ENCODE data around the gene AP2A2. TPM values are rescaled to one million over a fixed set of nuclear protein-coding genes. Genes with fewer than 3 reads are reported as not detected.
A peak's percentile ranks its signal among the peaks of the same experiment; 100 is the strongest.

Gene AP2A2
- polyA plus RNA-seq, 1 experiment, result 76.5 TPM

- Histone ChIP-seq H3K4me3 (ENCODE audit: low read depth, low read length) (no peak overlapping the region), H3K36me3 (ENCODE audit: control insufficient read depth, insufficient read depth, low read length) (peaks cover 2% of the 10 kb centered on the region; the same call in 1 of the 2 replicates), H3K27me3 (ENCODE audit: control insufficient read depth, insufficient read depth, low read length) (no peaks in the 10 kb centered on the region)
- POLR2A ChIA-PET, result interaction anchor here (0.7 kb wide), 1 partner anchor 31 kb away, joined by 3 read pairs; no protein-coding TSS in a partner anchor
- no peak for DNase-seq (ENCODE audit: low read depth)
- CTCF ChIA-PET, result interaction anchor here (1.0 kb wide), 1 partner anchor 106 kb away, joined by 3 read pairs; no protein-coding TSS in a partner anchor
- TF ChIP-seq CTCF (IDR thresholded peaks at IDR 0.05; ENCODE audit: insufficient read depth, low read depth, low read length), result peak; percentile 18; the same call in 1 of the 2 replicates
Measured at GRCh38 chr11:944711-945470, 19.2 kb downstream of the AP2A2 start.

GRCh38 chr11:945986-946385 is 20.3 kb downstream of the AP2A2 start:
- H3K36me3 ChIP-seq (ENCODE audit: control insufficient read depth, insufficient read depth, low read length), result peaks cover 2% of the 10 kb centered on the region; the same call in 1 of the 2 replicates
- no peak overlapping the region for H3K4me3 ChIP-seq (ENCODE audit: low read depth, low read length)
- TF ChIP-seq CTCF (IDR thresholded peaks at IDR 0.05; ENCODE audit: insufficient read depth, low read depth, low read length), result no peak
- POLR2A ChIA-PET, result interaction anchor here (0.6 kb wide), 1 partner anchor 35 kb away, joined by 3 read pairs; no protein-coding TSS in a partner anchor
- CTCF ChIA-PET, result no interaction called here
- no peak for DNase-seq (ENCODE audit: low read depth)
- H3K27me3 ChIP-seq (ENCODE audit: control insufficient read depth, insufficient read depth, low read length), result no peaks in the 10 kb centered on the region

GRCh38 chr11:947744-948143 is 22.1 kb downstream of the AP2A2 start:
- ChIA-PET CTCF (no interaction called here), POLR2A (no interaction called here)
- no peaks in the 10 kb centered on the region for H3K27me3 ChIP-seq (ENCODE audit: control insufficient read depth, insufficient read depth, low read length)
- no peak for DNase-seq (ENCODE audit: low read depth)
- H3K36me3 ChIP-seq (ENCODE audit: control insufficient read depth, insufficient read depth, low read length), result 0 out of 2 replicates have a peak, but pooled peaks cover 2% of the 10 kb centered on the region
- TF ChIP-seq CTCF (IDR thresholded peaks at IDR 0.05; ENCODE audit: insufficient read depth, low read depth, low read length), result no peak
- no peak overlapping the region for H3K4me3 ChIP-seq (ENCODE audit: low read depth, low read length)

DNA sequence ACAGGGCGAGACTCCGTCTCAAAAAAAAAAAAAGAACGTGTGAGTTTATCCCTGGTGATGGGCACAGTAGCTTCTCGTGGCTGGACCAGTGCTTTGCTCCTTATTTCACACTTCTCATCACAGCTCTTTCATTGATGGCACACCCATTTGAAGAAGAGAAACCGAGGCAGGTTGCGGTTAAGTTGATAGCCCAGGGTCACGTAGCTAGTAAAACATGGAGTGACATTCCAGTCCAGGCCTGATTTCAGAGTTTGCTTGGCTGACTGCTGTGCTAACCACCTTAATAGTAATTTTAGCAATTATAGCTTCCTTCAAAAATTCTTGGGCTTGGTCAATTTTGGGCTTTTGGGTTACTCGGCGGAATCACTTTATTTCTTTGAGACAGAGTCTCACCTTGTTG is 25.8 kb downstream of the AP2A2 start:
- ChIA-PET CTCF (interaction anchor here (0.6 kb wide), 1 partner anchor 102 kb away, joined by 3 read pairs; no protein-coding TSS in a partner anchor), POLR2A (no interaction called here)
- no peak for TF ChIP-seq CTCF (IDR thresholded peaks at IDR 0.05; ENCODE audit: insufficient read depth, low read depth, low read length)
- no peak overlapping the region for H3K4me3 ChIP-seq (ENCODE audit: low read depth, low read length)
- no peaks in the 10 kb centered on the region for H3K27me3 ChIP-seq (ENCODE audit: control insufficient read depth, insufficient read depth, low read length)
- DNase-seq (ENCODE audit: low read depth), result no peak
- peaks cover 2% of the 10 kb centered on the region; the same call in 1 of the 2 replicates for H3K36me3 ChIP-seq (ENCODE audit: control insufficient read depth, insufficient read depth, low read length)

All from BJ (cell line).